HG02870 (cell line): ENCODE measurements around the gene PRRT3.
"Not testable (repeated sequence)": the region's sequence is repeated elsewhere in the genome, so short reads cannot be mapped to it uniquely, and the experiment has no call there.

Source experiments
- ATAC-seq: cut with Tn5 transposase; IDR thresholded peaks from one replicate; pipeline ENCODE4 v1.9.1; 2021; ENCODE audit warnings: mild to moderate bottlenecking, moderate library complexity; ENCODE audit not compliant: unreplicated experiment

PRRT3 gene

GRCh38 chr3:9947025-9947995 is 4.9 kb downstream of the PRRT3 start:
- no peak for ATAC-seq

GRCh38 chr3:9946112-9947024 is 5.8 kb downstream of the PRRT3 start:
- no peak for ATAC-seq

GRCh38 chr3:9945358-9945757 is 6.8 kb downstream of the PRRT3 start:
- ATAC-seq = no peak

- ATAC-seq = no peak
These were observed 7.9 kb downstream of the PRRT3 start for GRCh38 chr3:9944271-9944670.

GRCh38 chr3:9942934-9943690 is 9.1 kb downstream of the PRRT3 start:
- no peak for ATAC-seq

- no peak for ATAC-seq
These were observed 10.0 kb downstream of the PRRT3 start for GRCh38 chr3:9942164-9942563.

- no peak for ATAC-seq
These were observed 11.5 kb downstream of the PRRT3 start for GRCh38 chr3:9940746-9941145.

- not testable (repeated sequence) for ATAC-seq
These were observed 12.3 kb downstream of the PRRT3 start for GRCh38 chr3:9939906-9940305.

GRCh38 chr3:9938966-9939365 is 13.2 kb downstream of the PRRT3 start:
- no peak for ATAC-seq

GRCh38 chr3:9937486-9938238 is 14.5 kb downstream of the PRRT3 start:
- no peak for ATAC-seq

GRCh38 chr3:9935966-9936510 is 16.2 kb downstream of the PRRT3 start:
- ATAC-seq = no peak

GRCh38 chr3:9934993-9935392 is 17.2 kb downstream of the PRRT3 start:
- ATAC-seq = no peak

GRCh38 chr3:9934235-9934621 is 18.0 kb downstream of the PRRT3 start:
- ATAC-seq = no peak

- peak; percentile 86 for ATAC-seq
These were observed 18.5 kb downstream of the PRRT3 start, which contains the start of gene CRELD1 for GRCh38 chr3:9933561-9934234. Gene CRELD1 (plus strand): TSS chr3:9933834. CDS start chr3:9934439, 605 bp downstream.

- ATAC-seq = peak; percentile 46
These were observed 19.2 kb downstream of the PRRT3 start for GRCh38 chr3:9932843-9933560.

- ATAC-seq = no peak
These were observed 19.7 kb downstream of the PRRT3 start for GRCh38 chr3:9932535-9932842.

GRCh38 chr3:9930804-9931418 is 21.3 kb downstream of the PRRT3 start:
- ATAC-seq = no peak

GRCh38 chr3:9928158-9928557 is 24.1 kb downstream of the PRRT3 start:
- ATAC-seq = no peak
